Measurements from ENCODE around the gene HEBP1.

HEBP1 gene

GRCh38 chr12:12954356-12954755, 45.7 kb downstream of the HEBP1 start:
- H3K27me3 ChIP-seq (ENCODE audit: insufficient read depth, low read length), result no peaks in the 10 kb centered on the region
- H3K36me3 ChIP-seq (ENCODE audit: insufficient read depth, low read length), result no peaks in the 10 kb centered on the region
- H2AFZ ChIP-seq (ENCODE audit: low read length, unreplicated experiment), result no peak overlapping the region
- H3K79me2 ChIP-seq (ENCODE audit: control insufficient read depth, insufficient read depth, low read length, unreplicated experiment), result no peaks in the 10 kb centered on the region
- no peaks in the 10 kb centered on the region for H3K4me1 ChIP-seq (ENCODE audit: control insufficient read depth, insufficient read depth, low read length, unreplicated experiment)
- H3K27ac ChIP-seq (ENCODE audit: low read depth, low read length), result no peak overlapping the region
- H3K4me3 ChIP-seq (ENCODE audit: low read depth, low read length), result no peak overlapping the region

DNA sequence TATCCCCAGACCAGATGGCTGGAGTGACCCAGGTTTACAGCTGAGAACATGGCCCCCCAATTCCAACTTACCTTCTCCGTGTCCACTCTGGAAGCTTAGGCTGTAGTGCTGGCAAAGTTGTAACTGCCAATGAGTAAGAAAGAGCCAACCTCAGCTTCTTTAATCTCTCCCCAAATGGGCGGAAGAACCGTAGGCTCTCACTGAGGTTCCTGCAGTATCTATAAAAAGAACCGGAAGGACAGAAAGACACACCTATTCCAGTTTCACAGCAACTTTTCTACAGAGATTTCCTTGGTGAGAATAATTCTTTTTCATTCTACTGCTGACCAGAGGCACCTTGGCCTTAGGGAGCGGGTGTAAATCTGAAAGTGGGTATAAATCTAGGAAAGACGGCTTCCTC, 48.0 kb downstream of the HEBP1 start, which contains the start of gene GPRC5D:
GPRC5D (minus strand) TSS at position 135 of the 400 bp plus-strand sequence. CDS start 1,786 bp downstream, outside the sequence.
- no peak within 1 kb of the TSS for H2AFZ ChIP-seq (ENCODE audit: low read length, unreplicated experiment)
- no peak within 1 kb of the TSS for H3K4me3 ChIP-seq (ENCODE audit: low read depth, low read length)
- no peaks in the 10 kb centered on the region for H3K79me2 ChIP-seq (ENCODE audit: control insufficient read depth, insufficient read depth, low read length, unreplicated experiment)
- no peak within 1 kb of the TSS for H3K27ac ChIP-seq (ENCODE audit: low read depth, low read length)
- no peaks in the 10 kb centered on the region for H3K4me1 ChIP-seq (ENCODE audit: control insufficient read depth, insufficient read depth, low read length, unreplicated experiment)
- H3K36me3 ChIP-seq (ENCODE audit: insufficient read depth, low read length), result no peaks in the 10 kb centered on the region
- no peaks in the 10 kb centered on the region for H3K27me3 ChIP-seq (ENCODE audit: insufficient read depth, low read length)

DNA sequence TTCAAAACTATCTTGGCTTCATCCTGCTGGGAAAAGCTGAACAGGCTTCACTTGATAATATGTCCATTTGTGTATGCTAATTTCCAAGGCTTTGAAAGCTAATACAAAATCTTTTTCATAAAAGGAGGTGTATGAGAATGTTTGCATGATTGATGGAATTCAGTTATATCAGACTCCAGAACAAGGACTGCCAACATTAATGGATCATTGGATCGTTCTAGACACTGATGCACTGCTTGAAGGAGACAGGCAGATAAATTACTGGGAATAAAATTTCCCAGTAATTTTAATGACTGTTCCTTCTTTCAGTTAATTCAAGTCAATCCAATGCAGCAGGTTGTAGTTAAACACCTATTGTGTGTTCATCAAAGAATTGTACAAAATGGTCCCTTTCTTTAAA, 48.6 kb downstream of the HEBP1 start:
- H3K27ac ChIP-seq (ENCODE audit: low read depth, low read length), result no peak overlapping the region
- no peak overlapping the region for H2AFZ ChIP-seq (ENCODE audit: low read length, unreplicated experiment)
- no peak overlapping the region for H3K4me3 ChIP-seq (ENCODE audit: low read depth, low read length)
- no peaks in the 10 kb centered on the region for H3K4me1 ChIP-seq (ENCODE audit: control insufficient read depth, insufficient read depth, low read length, unreplicated experiment)
- H3K36me3 ChIP-seq (ENCODE audit: insufficient read depth, low read length), result no peaks in the 10 kb centered on the region
- H3K79me2 ChIP-seq (ENCODE audit: control insufficient read depth, insufficient read depth, low read length, unreplicated experiment), result no peaks in the 10 kb centered on the region
- H3K27me3 ChIP-seq (ENCODE audit: insufficient read depth, low read length), result no peaks in the 10 kb centered on the region

DNA sequence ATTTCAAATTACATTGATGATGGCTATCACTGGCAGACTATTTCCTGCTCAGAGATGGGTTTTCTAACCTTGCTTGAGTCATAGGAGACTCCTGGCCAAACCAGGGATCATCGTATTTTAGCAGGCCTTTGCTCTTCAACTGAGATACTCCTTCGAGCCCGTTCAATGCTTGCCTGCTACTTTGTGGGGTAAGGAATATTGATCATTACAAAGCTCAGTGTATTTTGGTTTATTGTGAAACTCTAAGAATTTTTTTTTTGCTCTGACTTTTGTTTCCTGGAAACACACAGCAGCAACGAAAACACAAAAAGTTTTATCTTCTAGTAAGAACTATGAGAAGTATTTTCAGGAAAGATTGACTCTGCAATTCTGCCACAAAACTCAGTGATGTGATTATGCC, 52.2 kb downstream of the HEBP1 start:
- Histone ChIP-seq H3K27me3 (ENCODE audit: insufficient read depth, low read length) (no peaks in the 10 kb centered on the region), H3K4me3 (ENCODE audit: low read depth, low read length) (no peak overlapping the region), H3K79me2 (ENCODE audit: control insufficient read depth, insufficient read depth, low read length, unreplicated experiment) (no peaks in the 10 kb centered on the region), H2AFZ (ENCODE audit: low read length, unreplicated experiment) (no peak overlapping the region), H3K4me1 (ENCODE audit: control insufficient read depth, insufficient read depth, low read length, unreplicated experiment) (peaks cover 5% of the 10 kb centered on the region), H3K36me3 (ENCODE audit: insufficient read depth, low read length) (no peaks in the 10 kb centered on the region), H3K27ac (ENCODE audit: low read depth, low read length) (no peak overlapping the region)

DNA sequence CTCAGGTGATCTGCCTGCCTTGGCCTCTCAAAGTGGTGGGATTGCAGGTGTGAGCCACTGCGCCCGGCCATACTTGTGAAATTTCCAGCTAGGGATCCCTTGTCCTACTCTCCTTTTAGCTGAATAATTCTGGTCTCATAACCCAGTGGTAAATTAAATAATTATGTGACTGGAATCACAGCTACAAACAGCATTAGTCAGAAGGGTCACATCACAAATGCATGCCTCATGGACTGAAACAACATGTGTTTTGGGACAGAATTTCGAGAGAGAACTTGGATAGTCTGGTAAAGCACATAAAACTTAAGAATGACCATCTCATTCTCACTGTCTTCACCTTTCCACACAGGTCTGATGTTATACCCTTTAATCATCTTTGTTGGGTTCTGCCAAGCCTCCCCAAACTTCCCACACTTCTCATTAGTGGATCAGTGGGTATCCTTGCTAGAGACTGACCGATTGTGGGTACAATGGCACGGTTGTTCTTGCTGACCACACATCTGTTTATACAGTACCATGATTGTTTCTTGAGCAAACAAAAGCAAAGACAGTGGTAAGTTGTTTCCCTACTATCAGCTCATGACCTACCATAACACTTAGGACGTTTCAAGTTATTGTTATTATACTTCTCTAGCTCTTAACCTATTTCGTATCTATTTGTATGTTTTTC, 53.2 kb downstream of the HEBP1 start:
- Histone ChIP-seq H3K27ac (ENCODE audit: low read depth, low read length) (no peak overlapping the region), H3K36me3 (ENCODE audit: insufficient read depth, low read length) (no peaks in the 10 kb centered on the region), H3K27me3 (ENCODE audit: insufficient read depth, low read length) (no peaks in the 10 kb centered on the region), H3K4me3 (ENCODE audit: low read depth, low read length) (no peak overlapping the region), H3K4me1 (ENCODE audit: control insufficient read depth, insufficient read depth, low read length, unreplicated experiment) (peaks cover 5% of the 10 kb centered on the region), H2AFZ (ENCODE audit: low read length, unreplicated experiment) (no peak overlapping the region), H3K79me2 (ENCODE audit: control insufficient read depth, insufficient read depth, low read length, unreplicated experiment) (no peaks in the 10 kb centered on the region)

DNA sequence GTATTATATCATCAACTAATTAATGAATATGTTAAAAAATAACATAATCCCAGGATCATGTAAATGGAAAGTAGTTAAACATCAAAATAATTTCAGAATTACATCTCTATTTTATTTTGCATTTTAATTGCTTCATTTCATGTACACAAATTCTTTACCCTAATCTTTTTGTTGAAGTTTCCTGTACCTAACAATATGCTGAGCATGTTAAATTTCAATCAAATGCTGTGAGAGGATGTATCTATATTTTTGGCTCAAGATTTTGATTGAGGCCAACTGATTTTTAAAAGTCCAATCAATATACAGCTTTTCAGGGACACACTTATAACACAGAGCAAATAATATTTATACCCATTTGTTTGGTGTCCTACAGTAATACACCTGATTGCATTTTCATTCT, 54.5 kb downstream of the HEBP1 start:
- Histone ChIP-seq H3K79me2 (ENCODE audit: control insufficient read depth, insufficient read depth, low read length, unreplicated experiment) (no peaks in the 10 kb centered on the region), H3K4me3 (ENCODE audit: low read depth, low read length) (no peak overlapping the region), H3K27me3 (ENCODE audit: insufficient read depth, low read length) (no peaks in the 10 kb centered on the region), H3K27ac (ENCODE audit: low read depth, low read length) (no peak overlapping the region), H3K36me3 (ENCODE audit: insufficient read depth, low read length) (no peaks in the 10 kb centered on the region), H2AFZ (ENCODE audit: low read length, unreplicated experiment) (no peak overlapping the region), H3K4me1 (ENCODE audit: control insufficient read depth, insufficient read depth, low read length, unreplicated experiment) (peaks cover 5% of the 10 kb centered on the region)

- no peak overlapping the region for H3K4me3 ChIP-seq (ENCODE audit: low read depth, low read length)
- no peak overlapping the region for H3K27ac ChIP-seq (ENCODE audit: low read depth, low read length)
- no peaks in the 10 kb centered on the region for H3K36me3 ChIP-seq (ENCODE audit: insufficient read depth, low read length)
- no peak overlapping the region for H2AFZ ChIP-seq (ENCODE audit: low read length, unreplicated experiment)
- no peaks in the 10 kb centered on the region for H3K27me3 ChIP-seq (ENCODE audit: insufficient read depth, low read length)
- H3K4me1 ChIP-seq (ENCODE audit: control insufficient read depth, insufficient read depth, low read length, unreplicated experiment), result peaks cover 5% of the 10 kb centered on the region
- H3K79me2 ChIP-seq (ENCODE audit: control insufficient read depth, insufficient read depth, low read length, unreplicated experiment), result no peaks in the 10 kb centered on the region
Measured at GRCh38 chr12:12943586-12944260, 56.3 kb downstream of the HEBP1 start.

GRCh38 chr12:12941450-12942350, 58.4 kb downstream of the HEBP1 start:
- Histone ChIP-seq H3K79me2 (ENCODE audit: control insufficient read depth, insufficient read depth, low read length, unreplicated experiment) (no peaks in the 10 kb centered on the region), H3K36me3 (ENCODE audit: insufficient read depth, low read length) (no peaks in the 10 kb centered on the region), H3K4me1 (ENCODE audit: control insufficient read depth, insufficient read depth, low read length, unreplicated experiment) (peaks cover 5% of the 10 kb centered on the region), H3K4me3 (ENCODE audit: low read depth, low read length) (no peak overlapping the region), H3K27me3 (ENCODE audit: insufficient read depth, low read length) (no peaks in the 10 kb centered on the region), H3K27ac (ENCODE audit: low read depth, low read length) (no peak overlapping the region), H2AFZ (ENCODE audit: low read length, unreplicated experiment) (no peak overlapping the region)

DNA sequence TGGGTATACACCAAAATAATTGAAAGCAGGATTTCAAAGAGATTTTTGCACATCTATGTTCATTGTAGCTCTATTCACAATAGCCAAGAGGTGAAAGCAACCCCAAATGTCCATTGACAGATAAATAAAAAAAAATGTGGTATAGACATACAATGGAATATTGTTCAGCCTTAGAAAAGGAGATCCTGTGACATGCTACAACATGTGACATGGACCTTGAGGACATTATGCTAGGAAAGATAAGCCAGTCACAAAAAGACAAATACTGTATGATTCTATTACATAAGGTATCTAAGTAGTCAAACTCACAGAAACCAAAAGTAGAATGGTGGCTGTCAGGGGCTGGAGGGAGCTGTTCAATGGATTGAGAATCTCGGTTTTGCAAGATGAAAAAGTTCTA, 60.2 kb downstream of the HEBP1 start:
- H3K79me2 ChIP-seq (ENCODE audit: control insufficient read depth, insufficient read depth, low read length, unreplicated experiment), result no peaks in the 10 kb centered on the region
- no peak overlapping the region for H3K27ac ChIP-seq (ENCODE audit: low read depth, low read length)
- no peak overlapping the region for H3K4me3 ChIP-seq (ENCODE audit: low read depth, low read length)
- peaks cover 5% of the 10 kb centered on the region for H3K4me1 ChIP-seq (ENCODE audit: control insufficient read depth, insufficient read depth, low read length, unreplicated experiment)
- no peak overlapping the region for H2AFZ ChIP-seq (ENCODE audit: low read length, unreplicated experiment)
- no peaks in the 10 kb centered on the region for H3K27me3 ChIP-seq (ENCODE audit: insufficient read depth, low read length)
- no peaks in the 10 kb centered on the region for H3K36me3 ChIP-seq (ENCODE audit: insufficient read depth, low read length)

- Histone ChIP-seq H3K4me1 (ENCODE audit: control insufficient read depth, insufficient read depth, low read length, unreplicated experiment) (peaks cover under 1% of the 10 kb centered on the region), H3K79me2 (ENCODE audit: control insufficient read depth, insufficient read depth, low read length, unreplicated experiment) (no peaks in the 10 kb centered on the region), H3K27ac (ENCODE audit: low read depth, low read length) (no peak overlapping the region), H3K4me3 (ENCODE audit: low read depth, low read length) (no peak overlapping the region), H3K27me3 (ENCODE audit: insufficient read depth, low read length) (no peaks in the 10 kb centered on the region), H2AFZ (ENCODE audit: low read length, unreplicated experiment) (no peak overlapping the region), H3K36me3 (ENCODE audit: insufficient read depth, low read length) (no peaks in the 10 kb centered on the region)
Measured at GRCh38 chr12:12938541-12938940, 61.5 kb downstream of the HEBP1 start.

All from ACC112 (cell line).